Activated T-cell treated with anti-CD3 and anti-CD28 coated beads, Interleukin-2, amount 50 U/mL, for 24 hours (primary cell): ENCODE measurements around the gene GSTM5.
A peak's percentile ranks its signal among the peaks of the same experiment; 100 is the strongest.
"Not testable (repeated sequence)": the region's sequence is repeated elsewhere in the genome, so short reads cannot be mapped to it uniquely, and the experiment has no call there.

Source experiments
- DNase-seq: peaks from one replicate; pipeline ENCODE4 v3.0.0-alpha.2; 2020
- H3K27ac Mint-ChIP-seq: 2 replicates; pipeline ENCODE4 v1.8.0; 2020; ENCODE audit warnings: mild to moderate bottlenecking, mixed read lengths
- H3K27me3 Mint-ChIP-seq: 2 replicates; pipeline ENCODE4 v1.8.0; 2020; ENCODE audit warnings: mixed read lengths
- H3K36me3 Mint-ChIP-seq: 2 replicates; pipeline ENCODE4 v1.8.0; 2020; ENCODE audit warnings: low read depth, mixed read lengths
- H3K4me1 Mint-ChIP-seq: 2 replicates; pipeline ENCODE4 v1.8.0; 2020; ENCODE audit warnings: low read depth, mixed read lengths
- H3K4me3 Mint-ChIP-seq: 2 replicates; pipeline ENCODE4 v1.8.0; 2020; ENCODE audit warnings: mild to moderate bottlenecking, moderate library complexity, mixed read lengths
- H3K9me3 Mint-ChIP-seq: 2 replicates; pipeline ENCODE4 v1.8.0; 2020; ENCODE audit warnings: mixed read lengths

Gene GSTM5

GRCh38 chr1:109730666-109731065, 18.6 kb downstream of the GSTM5 start:
- Mint-ChIP-seq H3K27ac (no peak overlapping the region), H3K4me3 (no peak overlapping the region), H3K9me3 (no peaks in the 10 kb centered on the region), H3K27me3 (no peaks in the 10 kb centered on the region), H3K4me1 (no peaks in the 10 kb centered on the region), H3K36me3 (peaks cover 4% of the 10 kb centered on the region)
- DNase-seq, result no peak

- H3K36me3 Mint-ChIP-seq, result peaks cover 17% of the 10 kb centered on the region
- no peaks in the 10 kb centered on the region for H3K27me3 Mint-ChIP-seq
- no peaks in the 10 kb centered on the region for H3K9me3 Mint-ChIP-seq
- H3K4me1 Mint-ChIP-seq, result no peaks in the 10 kb centered on the region
- H3K4me3 Mint-ChIP-seq, result no peak overlapping the region
- H3K27ac Mint-ChIP-seq, result no peak overlapping the region
- DNase-seq, result no peak
Measured at GRCh38 chr1:109732390-109732881, 20.4 kb downstream of the GSTM5 start.

GRCh38 chr1:109733236-109733870, 21.3 kb downstream of the GSTM5 start:
- Mint-ChIP-seq H3K4me1 (no peaks in the 10 kb centered on the region), H3K27ac (no peak overlapping the region), H3K4me3 (no peak overlapping the region), H3K36me3 (peaks cover 24% of the 10 kb centered on the region), H3K27me3 (no peaks in the 10 kb centered on the region), H3K9me3 (no peaks in the 10 kb centered on the region)
- DNase-seq, result no peak

- Mint-ChIP-seq H3K9me3 (no peaks in the 10 kb centered on the region), H3K36me3 (peaks cover 22% of the 10 kb centered on the region), H3K4me3 (peak overlapping the region; percentile 84), H3K27me3 (peaks cover 5% of the 10 kb centered on the region), H3K27ac (peak overlapping the region; percentile 88), H3K4me1 (peaks cover 18% of the 10 kb centered on the region)
- peak; percentile 92 for DNase-seq
Measured at GRCh38 chr1:109739738-109740614, 27.9 kb downstream of the GSTM5 start.

- Mint-ChIP-seq H3K27me3 (peaks cover 5% of the 10 kb centered on the region), H3K9me3 (no peaks in the 10 kb centered on the region), H3K36me3 (peaks cover 20% of the 10 kb centered on the region), H3K4me3 (peak within 1 kb of the TSS; percentile 84), H3K4me1 (peaks cover 18% of the 10 kb centered on the region), H3K27ac (peak within 1 kb of the TSS; percentile 88)
- DNase-seq, result no peak
Measured at GRCh38 chr1:109740615-109741373, 28.7 kb downstream of the GSTM5 start, which contains the start of gene GSTM3. Gene GSTM3 (minus strand): TSS chr1:109741038. CDS start chr1:109740287, 751 bp downstream.

GRCh38 chr1:109748311-109748710, 36.3 kb downstream of the GSTM5 start:
- H3K36me3 Mint-ChIP-seq, DNase-seq, H3K27ac Mint-ChIP-seq, H3K9me3 Mint-ChIP-seq, H3K4me3 Mint-ChIP-seq, H3K4me1 Mint-ChIP-seq: not testable (repeated sequence)
- peaks cover 33% of the 10 kb centered on the region for H3K27me3 Mint-ChIP-seq

- H3K4me3 Mint-ChIP-seq, result no peak overlapping the region
- DNase-seq, result no peak
- H3K36me3 Mint-ChIP-seq, result no peaks in the 10 kb centered on the region
- H3K9me3 Mint-ChIP-seq, result no peaks in the 10 kb centered on the region
- no peaks in the 10 kb centered on the region for H3K4me1 Mint-ChIP-seq
- H3K27ac Mint-ChIP-seq, result no peak overlapping the region
- H3K27me3 Mint-ChIP-seq, result peaks cover 33% of the 10 kb centered on the region
Measured at GRCh38 chr1:109749221-109749620, 37.2 kb downstream of the GSTM5 start.

- no peak overlapping the region for H3K27ac Mint-ChIP-seq
Measured at GRCh38 chr1:109750241-109750882, 38.3 kb downstream of the GSTM5 start.

GRCh38 chr1:109750920-109751319, 38.9 kb downstream of the GSTM5 start:
- no peaks in the 10 kb centered on the region for H3K9me3 Mint-ChIP-seq
- H3K4me1 Mint-ChIP-seq, result no peaks in the 10 kb centered on the region
- no peak overlapping the region for H3K27ac Mint-ChIP-seq
- H3K4me3 Mint-ChIP-seq, result no peak overlapping the region
- DNase-seq, result peak; percentile 15
- H3K36me3 Mint-ChIP-seq, result no peaks in the 10 kb centered on the region
- peaks cover 33% of the 10 kb centered on the region for H3K27me3 Mint-ChIP-seq

More at GRCh38 chr1:109750241-109750882, 38.3 kb downstream of the GSTM5 start:
- H3K27me3 Mint-ChIP-seq, result peaks cover 33% of the 10 kb centered on the region
- DNase-seq, result peak; percentile 16
- H3K4me1 Mint-ChIP-seq, result no peaks in the 10 kb centered on the region
- H3K9me3 Mint-ChIP-seq, result no peaks in the 10 kb centered on the region
- no peak overlapping the region for H3K4me3 Mint-ChIP-seq
- H3K36me3 Mint-ChIP-seq, result no peaks in the 10 kb centered on the region

GRCh38 chr1:109751531-109752260, 39.6 kb downstream of the GSTM5 start:
- Mint-ChIP-seq H3K36me3 (no peaks in the 10 kb centered on the region), H3K4me1 (no peaks in the 10 kb centered on the region), H3K9me3 (no peaks in the 10 kb centered on the region), H3K4me3 (no peak overlapping the region), H3K27ac (no peak overlapping the region), H3K27me3 (peaks cover 31% of the 10 kb centered on the region)
- DNase-seq, result peak; percentile 14

- Mint-ChIP-seq H3K4me1 (no peaks in the 10 kb centered on the region), H3K4me3 (no peak overlapping the region), H3K27me3 (peaks cover 19% of the 10 kb centered on the region), H3K27ac (no peak overlapping the region), H3K9me3 (no peaks in the 10 kb centered on the region), H3K36me3 (no peaks in the 10 kb centered on the region)
- no peak for DNase-seq
Measured at GRCh38 chr1:109754738-109755137, 42.7 kb downstream of the GSTM5 start.

- not testable (repeated sequence) for H3K4me3 Mint-ChIP-seq, H3K27ac Mint-ChIP-seq, H3K4me1 Mint-ChIP-seq, H3K36me3 Mint-ChIP-seq, H3K9me3 Mint-ChIP-seq, DNase-seq, H3K27me3 Mint-ChIP-seq
Measured at GRCh38 chr1:109756325-109756724, 44.3 kb downstream of the GSTM5 start.

- H3K27ac Mint-ChIP-seq, result no peak overlapping the region
- H3K36me3 Mint-ChIP-seq, result no peaks in the 10 kb centered on the region
- no peaks in the 10 kb centered on the region for H3K4me1 Mint-ChIP-seq
- H3K4me3 Mint-ChIP-seq, result no peak overlapping the region
- DNase-seq, result peak; percentile 14
- H3K27me3 Mint-ChIP-seq, result peaks cover 6% of the 10 kb centered on the region
- no peaks in the 10 kb centered on the region for H3K9me3 Mint-ChIP-seq
Measured at GRCh38 chr1:109756848-109757521, 44.9 kb downstream of the GSTM5 start.
